ENCODE results near the gene SENP8. TPM values are rescaled to one million over a fixed set of nuclear protein-coding genes. Genes with fewer than 3 reads are reported as not detected.

Gene SENP8
- total RNA-seq, 2 experiments from 2014 or later = 0.69 to 4.6 TPM

DNA sequence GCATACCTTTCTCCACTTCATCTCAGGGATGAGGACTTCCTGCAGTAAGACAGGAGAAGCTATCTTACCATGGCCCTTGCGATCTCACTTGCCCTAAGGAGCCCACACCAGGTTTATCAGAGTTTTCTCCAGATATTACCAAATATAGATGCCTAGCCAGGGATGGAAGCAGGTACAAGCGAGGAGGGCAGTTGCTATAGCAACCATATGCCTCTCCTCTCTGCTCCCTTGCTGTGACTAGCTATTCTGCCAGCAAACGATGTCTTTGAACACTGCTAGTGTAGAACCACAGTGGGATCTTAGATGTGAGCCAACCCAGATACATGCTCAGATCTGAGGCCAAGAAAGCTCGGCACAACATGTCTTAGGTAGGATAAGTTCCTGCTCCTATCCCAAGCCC lies 45.5 kb downstream of the SENP8 start:
- Histone ChIP-seq H3K9me3 (ENCODE audit: low read length) (no peaks in the 10 kb centered on the region), H3K36me3 (ENCODE audit: insufficient read depth, low read length) (no peaks in the 10 kb centered on the region), H3K9me2 (ENCODE audit: insufficient read depth, low read length) (no peaks in the 10 kb centered on the region), H3K27ac (ENCODE audit: low read depth, low read length, poor library complexity, severe bottlenecking) (no peak overlapping the region), H3K4me1 (ENCODE audit: insufficient read depth, low read length, poor library complexity, severe bottlenecking) (no peaks in the 10 kb centered on the region), H4K20me1 (ENCODE audit: insufficient read depth, low read length) (no peaks in the 10 kb centered on the region), H3K79me2 (ENCODE audit: insufficient read depth, low read depth, low read length) (no peaks in the 10 kb centered on the region), H3K4me3 (ENCODE audit: low read depth, low read length, poor library complexity, severe bottlenecking) (no peak overlapping the region), H3K4me2 (ENCODE audit: low read length) (no peak overlapping the region), H2AFZ (ENCODE audit: low read length) (no peak overlapping the region)
- no peak for TF ChIP-seq EZH2phosphoT487 (IDR thresholded peaks at IDR 0.05; ENCODE audit: borderline replicate concordance, low read depth, low read length)
- TF ChIP-seq, protein P1, sequence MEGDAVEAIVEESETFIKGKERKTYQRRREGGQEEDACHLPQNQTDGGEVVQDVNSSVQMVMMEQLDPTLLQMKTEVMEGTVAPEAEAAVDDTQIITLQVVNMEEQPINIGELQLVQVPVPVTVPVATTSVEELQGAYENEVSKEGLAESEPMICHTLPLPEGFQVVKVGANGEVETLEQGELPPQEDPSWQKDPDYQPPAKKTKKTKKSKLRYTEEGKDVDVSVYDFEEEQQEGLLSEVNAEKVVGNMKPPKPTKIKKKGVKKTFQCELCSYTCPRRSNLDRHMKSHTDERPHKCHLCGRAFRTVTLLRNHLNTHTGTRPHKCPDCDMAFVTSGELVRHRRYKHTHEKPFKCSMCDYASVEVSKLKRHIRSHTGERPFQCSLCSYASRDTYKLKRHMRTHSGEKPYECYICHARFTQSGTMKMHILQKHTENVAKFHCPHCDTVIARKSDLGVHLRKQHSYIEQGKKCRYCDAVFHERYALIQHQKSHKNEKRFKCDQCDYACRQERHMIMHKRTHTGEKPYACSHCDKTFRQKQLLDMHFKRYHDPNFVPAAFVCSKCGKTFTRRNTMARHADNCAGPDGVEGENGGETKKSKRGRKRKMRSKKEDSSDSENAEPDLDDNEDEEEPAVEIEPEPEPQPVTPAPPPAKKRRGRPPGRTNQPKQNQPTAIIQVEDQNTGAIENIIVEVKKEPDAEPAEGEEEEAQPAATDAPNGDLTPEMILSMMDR (conservative IDR thresholded peaks at IDR 0.05; ENCODE audit: low read length) = no peak
- POLR2A ChIA-PET = no interaction called here
- intact Hi-C loops (cut with micrococcal nuclease; ENCODE audit: unreplicated experiment) = no loop called here
- DNase-seq (ENCODE audit: low spot score) = no peak
- CTCF ChIA-PET (ENCODE audit: unreplicated experiment) = no interaction called here
- BruUV-seq (replicated peaks) = no TSS peak

DNA sequence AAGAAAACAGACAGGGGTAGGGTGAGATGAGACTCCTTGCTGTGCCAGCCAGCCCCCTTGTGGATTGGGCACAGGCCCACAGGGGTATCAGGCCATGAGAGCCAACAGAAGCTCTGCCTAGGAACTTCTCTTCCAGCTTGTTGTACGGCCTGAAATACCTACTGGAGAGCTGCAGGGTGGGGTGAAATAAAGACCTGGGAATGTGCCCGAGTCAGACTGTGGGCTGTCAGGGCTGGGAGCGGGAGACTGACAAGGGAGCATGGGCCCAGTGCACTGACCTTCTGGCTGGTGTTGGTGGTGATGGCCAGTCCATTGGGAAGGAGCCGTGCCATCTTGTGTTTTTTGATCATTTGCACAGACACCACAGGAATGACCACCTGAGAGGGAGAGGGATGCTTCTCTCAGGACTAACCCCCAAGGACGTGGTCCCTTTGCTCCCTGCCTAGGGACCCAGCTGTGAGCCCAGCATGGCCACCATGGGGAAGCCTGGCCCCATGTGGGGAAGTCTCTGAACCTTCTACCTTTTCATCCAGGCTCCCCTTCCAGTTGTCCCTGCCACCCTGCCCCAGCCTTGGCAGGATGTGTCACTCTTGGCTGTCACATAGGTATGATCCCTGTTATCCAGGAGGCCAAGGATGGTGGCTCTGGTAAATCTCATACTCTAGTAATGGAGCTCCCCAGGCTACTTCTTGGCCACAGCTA lies 48.7 kb downstream of the SENP8 start:
- H3K27ac ChIP-seq (ENCODE audit: low read depth, low read length, poor library complexity, severe bottlenecking) = no peak overlapping the region
- H4K20me1 ChIP-seq (ENCODE audit: insufficient read depth, low read length) = no peaks in the 10 kb centered on the region
- H3K36me3 ChIP-seq (ENCODE audit: insufficient read depth, low read length) = no peaks in the 10 kb centered on the region
- H3K79me2 ChIP-seq (ENCODE audit: insufficient read depth, low read depth, low read length) = no peaks in the 10 kb centered on the region
- no peak overlapping the region for H3K4me3 ChIP-seq (ENCODE audit: low read depth, low read length, poor library complexity, severe bottlenecking)
- no peaks in the 10 kb centered on the region for H3K4me1 ChIP-seq (ENCODE audit: insufficient read depth, low read length, poor library complexity, severe bottlenecking)
- H3K9me3 ChIP-seq (ENCODE audit: low read length) = no peaks in the 10 kb centered on the region
- ChIA-PET POLR2A (no interaction called here), CTCF (ENCODE audit: unreplicated experiment) (no interaction called here)
- H3K9me2 ChIP-seq (ENCODE audit: insufficient read depth, low read length) = no peaks in the 10 kb centered on the region
- H3K4me2 ChIP-seq (ENCODE audit: low read length) = no peak overlapping the region
- intact Hi-C loops (cut with micrococcal nuclease; ENCODE audit: unreplicated experiment) = no loop called here
- no peak overlapping the region for H2AFZ ChIP-seq (ENCODE audit: low read length)
- DNase-seq (ENCODE audit: low spot score) = no peak
- BruUV-seq (replicated peaks) = no TSS peak
- no peak for TF ChIP-seq EZH2phosphoT487 (IDR thresholded peaks at IDR 0.05; ENCODE audit: borderline replicate concordance, low read depth, low read length)
- TF ChIP-seq, protein P1 (conservative IDR thresholded peaks at IDR 0.05; ENCODE audit: low read length) = no peak

DNA sequence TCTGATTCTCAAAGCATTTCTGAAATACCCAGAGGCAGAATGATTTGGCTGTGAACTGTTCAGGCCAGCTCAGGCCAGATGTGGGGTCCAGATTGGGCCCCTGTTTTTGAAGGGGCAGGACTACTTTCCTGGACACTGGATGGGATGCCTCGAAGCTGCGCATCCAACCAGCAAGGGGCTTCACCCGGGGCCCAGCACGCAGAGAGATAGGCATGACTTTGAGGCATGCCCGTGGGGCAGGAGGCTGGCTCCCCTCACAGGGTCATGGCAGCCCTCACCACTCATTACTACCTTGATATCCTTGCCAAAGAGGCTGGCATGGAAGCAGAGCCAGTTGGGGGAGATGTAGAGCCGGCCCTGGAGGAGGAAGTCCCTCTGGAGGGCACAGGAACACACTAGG lies 49.2 kb downstream of the SENP8 start:
- H3K4me3 ChIP-seq (ENCODE audit: low read depth, low read length, poor library complexity, severe bottlenecking) = no peak overlapping the region
- H3K27ac ChIP-seq (ENCODE audit: low read depth, low read length, poor library complexity, severe bottlenecking) = no peak overlapping the region
- no peak for DNase-seq (ENCODE audit: low spot score)
- H3K4me2 ChIP-seq (ENCODE audit: low read length) = no peak overlapping the region
- no peak overlapping the region for H2AFZ ChIP-seq (ENCODE audit: low read length)
- no TSS peak for BruUV-seq (replicated peaks)
- no peaks in the 10 kb centered on the region for H3K79me2 ChIP-seq (ENCODE audit: insufficient read depth, low read depth, low read length)
- no peaks in the 10 kb centered on the region for H3K36me3 ChIP-seq (ENCODE audit: insufficient read depth, low read length)
- H4K20me1 ChIP-seq (ENCODE audit: insufficient read depth, low read length) = no peaks in the 10 kb centered on the region
- intact Hi-C loops (cut with micrococcal nuclease; ENCODE audit: unreplicated experiment) = no loop called here
- no peaks in the 10 kb centered on the region for H3K4me1 ChIP-seq (ENCODE audit: insufficient read depth, low read length, poor library complexity, severe bottlenecking)
- H3K9me2 ChIP-seq (ENCODE audit: insufficient read depth, low read length) = no peaks in the 10 kb centered on the region
- no peaks in the 10 kb centered on the region for H3K9me3 ChIP-seq (ENCODE audit: low read length)
- ChIA-PET POLR2A (no interaction called here), CTCF (ENCODE audit: unreplicated experiment) (no interaction called here)
- TF ChIP-seq, protein P1 (conservative IDR thresholded peaks at IDR 0.05; ENCODE audit: low read length) = no peak
- no peak for TF ChIP-seq EZH2phosphoT487 (IDR thresholded peaks at IDR 0.05; ENCODE audit: borderline replicate concordance, low read depth, low read length)
